HL-60 (cell line): Measurements from ENCODE around the gene SLC27A1.
"Not testable (repeated sequence)": the region's sequence is repeated elsewhere in the genome, so short reads cannot be mapped to it uniquely, and the experiment has no call there.

Source experiments
- DNase-seq, 2 experiments: peaks; one replicate each; pipeline ENCODE4 v3.0.0-alpha.2; 2010 to 2020; ENCODE audit warnings: low read depth in 1 of 2, low spot score in 1 of 2
- H3K27ac ChIP-seq: fragments of 250-450 bp; sonication (Bioruptor Pico); replicated peaks from 2 replicates; pipeline ENCODE4 v1.5.1; 2020; ENCODE audit warnings: mild to moderate bottlenecking, moderate library complexity
- H3K27me3 ChIP-seq: fragments of 250-450 bp; sonication (Bioruptor Pico); 2 replicates; pipeline ENCODE4 v1.5.1; 2021; ENCODE audit warnings: mild to moderate bottlenecking, moderate library complexity; ENCODE audit not compliant: insufficient read depth, poor library complexity, severe bottlenecking
- H3K4me3 ChIP-seq: replicated peaks from 2 replicates; pipeline ENCODE4 v1.5.1; 2011; ENCODE audit warnings: mild to moderate bottlenecking, control low read depth, low read length; ENCODE audit not compliant: insufficient read depth
- CTCF ChIP-seq: IDR thresholded peaks from one replicate; pipeline ENCODE4 v1.5.1; 2011; ENCODE audit warnings: low read length, control low read depth, inconsistent platforms; ENCODE audit not compliant: insufficient read depth
- GABPA ChIP-seq: IDR thresholded peaks from 2 replicates; pipeline ENCODE4 v1.6.1; 2012; ENCODE audit warnings: low read depth
- POLR2AphosphoS5 ChIP-seq: IDR thresholded peaks from 2 replicates; pipeline ENCODE4 v1.6.1; 2012; ENCODE audit warnings: low read depth
- REST ChIP-seq: IDR thresholded peaks from 2 replicates; pipeline ENCODE4 v1.6.1; 2012; ENCODE audit warnings: low read depth; ENCODE audit not compliant: insufficient replicate concordance
- SPI1 ChIP-seq: IDR thresholded peaks from 2 replicates; pipeline ENCODE4 v1.6.1; 2012; ENCODE audit warnings: low read depth, mild to moderate bottlenecking, borderline replicate concordance

The SLC27A1 gene

GRCh38 chr19:17496337-17496997 is 26.1 kb downstream of the SLC27A1 start:
- no peak overlapping the region for H3K4me3 ChIP-seq
- TF ChIP-seq CTCF, result peak; percentile 99
- TF ChIP-seq REST, result no peak
- no peaks in the 10 kb centered on the region for H3K27me3 ChIP-seq
- DNase-seq, result peak; percentile 81 to 84
- no peak overlapping the region for H3K27ac ChIP-seq

GRCh38 chr19:17497149-17497798 is 26.9 kb downstream of the SLC27A1 start:
- Histone ChIP-seq H3K27ac (no peak overlapping the region), H3K27me3 (no peaks in the 10 kb centered on the region), H3K4me3 (no peak overlapping the region)
- DNase-seq, result no peak
- TF ChIP-seq SPI1, result no peak
- TF ChIP-seq REST, result no peak
- no peak for TF ChIP-seq CTCF
- TF ChIP-seq POLR2AphosphoS5, result no peak

- not testable (repeated sequence) for DNase-seq, H3K4me3 ChIP-seq, H3K27ac ChIP-seq, H3K27me3 ChIP-seq
Measured at GRCh38 chr19:17499025-17499424, 28.7 kb downstream of the SLC27A1 start.

GRCh38 chr19:17499648-17500446 is 29.5 kb downstream of the SLC27A1 start:
- TF ChIP-seq REST, result no peak
- no peak for TF ChIP-seq GABPA
- peak; percentile 43; the same call in 1 of the 2 replicates for TF ChIP-seq POLR2AphosphoS5
- peak; percentile 36; the same call in 1 of the 2 replicates for TF ChIP-seq SPI1
- no peak for TF ChIP-seq CTCF
- H3K27me3 ChIP-seq, result no peaks in the 10 kb centered on the region
- peak; percentile 83 to 85 for DNase-seq
- H3K27ac ChIP-seq, result peak overlapping the region; percentile 87
- no peak overlapping the region; the same call in 1 of the 2 replicates for H3K4me3 ChIP-seq
